ENCODE data around the gene NAXD. TPM values are rescaled to one million over a fixed set of nuclear protein-coding genes. Genes with fewer than 3 reads are reported as not detected.

The NAXD gene
- total and polyA plus RNA-seq, 2 experiments from 2014 or later = 16.9 to 18.5 TPM

- H3K27me3 ChIP-seq (ENCODE audit: insufficient read depth) = no peaks in the 10 kb centered on the region
- H2AFZ ChIP-seq = no peak overlapping the region
- H3K27ac ChIP-seq (ENCODE audit: low read depth) = no peak overlapping the region
- no peak overlapping the region for H3K4me3 ChIP-seq
- no peaks in the 10 kb centered on the region; the same call in none of the 2 replicates for H4K20me1 ChIP-seq (replicated peaks; ENCODE audit: insufficient read depth)
- no peak overlapping the region for H3K27ac Mint-ChIP-seq
- DNase-seq (ENCODE audit: low spot score) = no peak
- no peaks in the 10 kb centered on the region for H3K4me1 ChIP-seq (ENCODE audit: insufficient read depth)
- H3F3A ChIP-seq (replicated peaks; ENCODE audit: low read depth) = 0 out of 2 replicates have a peak, but pooled peaks cover 2% of the 10 kb centered on the region
- H3K27me3 Mint-ChIP-seq (ENCODE audit: insufficient read depth, low read depth, poor library complexity) = peaks cover 4% of the 10 kb centered on the region
- no peak for TF ChIP-seq REST (IDR thresholded peaks at IDR 0.05; ENCODE audit: unreplicated experiment)
- no peak for TF ChIP-seq CREB1 (CRISPR knock-in tag; IDR thresholded peaks at IDR 0.05; ENCODE audit: low read depth)
- TF ChIP-seq EZH2phosphoT487 (IDR thresholded peaks at IDR 0.05; ENCODE audit: unreplicated experiment) = no peak
- no peak for TF ChIP-seq POLR2AphosphoS5 (IDR thresholded peaks at IDR 0.05; ENCODE audit: low read depth)
- TF ChIP-seq ZNF331 (CRISPR knock-in tag; IDR thresholded peaks at IDR 0.05; ENCODE audit: low read depth) = no peak
- TF ChIP-seq ZNF114 (CRISPR knock-in tag; IDR thresholded peaks at IDR 0.05) = no peak
- TF ChIP-seq ETS1 (IDR thresholded peaks at IDR 0.05) = no peak
- no peak for TF ChIP-seq ZNF462 (CRISPR knock-in tag; IDR thresholded peaks at IDR 0.05)
- H3K4me1 Mint-ChIP-seq = no peaks in the 10 kb centered on the region
- H3K4me2 ChIP-seq = no peak overlapping the region
- H3K79me2 ChIP-seq (replicated peaks; ENCODE audit: insufficient read depth) = no peaks in the 10 kb centered on the region
- ATAC-seq = no peak
- peaks cover 9% of the 10 kb centered on the region; the same call in 1 of the 2 replicates for H3K36me3 ChIP-seq (ENCODE audit: insufficient read depth)
- no peak overlapping the region for H3K4me3 Mint-ChIP-seq
- no peaks in the 10 kb centered on the region for H3K9me3 Mint-ChIP-seq
- peaks cover 21% of the 10 kb centered on the region for H3K36me3 Mint-ChIP-seq (ENCODE audit: low read depth)
- H3K9me2 ChIP-seq (ENCODE audit: insufficient read depth) = no peaks in the 10 kb centered on the region
Measured at GRCh38 chr13:110689041-110689440, 73.7 kb downstream of the NAXD start.

Measured in GM23338 (cell line).